Inflammatory macrophage (primary cell): ENCODE results near the gene SERPIND1.
"Not testable (repeated sequence)": the region's sequence is repeated elsewhere in the genome, so short reads cannot be mapped to it uniquely, and the experiment has no call there.

Experiments
- DNase-seq, 2 donors: peaks; one replicate each; pipeline ENCODE4 v3.0.0-alpha.2; 2020 to 2022

Gene SERPIND1

GRCh38 chr22:20747223-20747622 lies 26.7 kb upstream of the SERPIND1 start:
- DNase-seq = no peak

GRCh38 chr22:20748082-20748481 lies 25.8 kb upstream of the SERPIND1 start:
- no peak for DNase-seq

GRCh38 chr22:20748731-20749428 lies 25.0 kb upstream of the SERPIND1 start:
- DNase-seq = peak; percentile 27 to 46

GRCh38 chr22:20749453-20749852 lies 24.5 kb upstream of the SERPIND1 start:
- no peak for DNase-seq

GRCh38 chr22:20750461-20751184 lies 23.3 kb upstream of the SERPIND1 start:
- peak; percentile 55 to 71 for DNase-seq

- no peak for DNase-seq
Measured at GRCh38 chr22:20751185-20751851, 22.6 kb upstream of the SERPIND1 start.

- no peak for DNase-seq
Measured at GRCh38 chr22:20752104-20752741, 21.7 kb upstream of the SERPIND1 start.

GRCh38 chr22:20752873-20753272 lies 21.0 kb upstream of the SERPIND1 start:
- DNase-seq = no peak

GRCh38 chr22:20756846-20757245 lies 17.1 kb upstream of the SERPIND1 start:
- no peak for DNase-seq

- no peak for DNase-seq
Measured at GRCh38 chr22:20758688-20759087, 15.2 kb upstream of the SERPIND1 start.

GRCh38 chr22:20760084-20760483 lies 13.8 kb upstream of the SERPIND1 start:
- DNase-seq = no peak

- no peak for DNase-seq
Measured at GRCh38 chr22:20761536-20761935, 12.4 kb upstream of the SERPIND1 start.

GRCh38 chr22:20762233-20762796 lies 11.6 kb upstream of the SERPIND1 start:
- no peak for DNase-seq

GRCh38 chr22:20763630-20764470 lies 10.1 kb upstream of the SERPIND1 start:
- no peak for DNase-seq

GRCh38 chr22:20764471-20764720 lies 9.5 kb upstream of the SERPIND1 start:
- no peak for DNase-seq

GRCh38 chr22:20764729-20765128 lies 9.2 kb upstream of the SERPIND1 start:
- DNase-seq = no peak

GRCh38 chr22:20765938-20766337 lies 8.0 kb upstream of the SERPIND1 start:
- DNase-seq = no peak

- no peak for DNase-seq
Measured at GRCh38 chr22:20766530-20766929, 7.4 kb upstream of the SERPIND1 start.

- not testable (repeated sequence) for DNase-seq
Measured at GRCh38 chr22:20769496-20769826, 4.5 kb upstream of the SERPIND1 start.

GRCh38 chr22:20771918-20772625 lies 1.8 kb upstream of the SERPIND1 start:
- DNase-seq = no peak

- DNase-seq = no peak
Measured at GRCh38 chr22:20774882-20775281, 969 bp downstream of the SERPIND1 start.
